Measurements from ENCODE around the gene MBNL1. TPM values are rescaled to one million over a fixed set of nuclear protein-coding genes. Genes with fewer than 3 reads are reported as not detected.
A peak's percentile ranks its signal among the peaks of the same experiment; 100 is the strongest.

MBNL1 gene
- total RNA-seq, 1 donor from 2014 or later: 172 TPM

DNA sequence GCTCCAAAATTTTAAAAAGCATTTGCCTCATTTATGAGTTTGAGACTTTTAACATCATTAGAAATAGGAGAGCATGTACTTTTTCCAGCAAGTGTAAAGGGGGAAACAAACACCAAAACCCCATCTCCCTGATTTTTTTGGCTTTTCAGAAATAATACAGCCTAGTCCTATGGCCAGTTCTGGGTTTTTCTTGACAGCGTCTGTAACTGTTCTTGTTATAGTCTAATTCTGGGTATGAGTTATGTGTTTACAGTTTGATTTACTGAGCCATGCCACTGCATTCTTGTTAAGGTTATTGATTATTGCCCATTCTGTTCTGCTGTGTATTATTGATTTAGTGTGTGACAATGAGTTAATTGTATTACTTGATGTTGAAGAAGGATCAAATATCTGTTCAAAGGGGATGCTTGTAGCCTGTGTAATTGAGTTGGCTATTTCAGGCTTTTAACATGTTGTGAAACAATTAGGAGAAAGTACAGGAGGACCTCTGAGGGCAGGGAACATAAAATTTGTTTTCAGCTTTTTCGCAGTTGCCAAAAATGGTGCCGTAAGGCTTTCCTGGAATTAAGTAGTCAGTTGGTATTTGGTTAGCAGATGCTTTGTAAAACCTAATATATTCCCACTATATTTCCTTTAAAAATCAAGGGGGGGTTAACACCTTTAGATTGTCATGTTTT lies 46.1 kb downstream of the MBNL1 start:
- intact Hi-C loops (cut with micrococcal nuclease): no loop called here
- TF ChIP-seq, protein P1, sequence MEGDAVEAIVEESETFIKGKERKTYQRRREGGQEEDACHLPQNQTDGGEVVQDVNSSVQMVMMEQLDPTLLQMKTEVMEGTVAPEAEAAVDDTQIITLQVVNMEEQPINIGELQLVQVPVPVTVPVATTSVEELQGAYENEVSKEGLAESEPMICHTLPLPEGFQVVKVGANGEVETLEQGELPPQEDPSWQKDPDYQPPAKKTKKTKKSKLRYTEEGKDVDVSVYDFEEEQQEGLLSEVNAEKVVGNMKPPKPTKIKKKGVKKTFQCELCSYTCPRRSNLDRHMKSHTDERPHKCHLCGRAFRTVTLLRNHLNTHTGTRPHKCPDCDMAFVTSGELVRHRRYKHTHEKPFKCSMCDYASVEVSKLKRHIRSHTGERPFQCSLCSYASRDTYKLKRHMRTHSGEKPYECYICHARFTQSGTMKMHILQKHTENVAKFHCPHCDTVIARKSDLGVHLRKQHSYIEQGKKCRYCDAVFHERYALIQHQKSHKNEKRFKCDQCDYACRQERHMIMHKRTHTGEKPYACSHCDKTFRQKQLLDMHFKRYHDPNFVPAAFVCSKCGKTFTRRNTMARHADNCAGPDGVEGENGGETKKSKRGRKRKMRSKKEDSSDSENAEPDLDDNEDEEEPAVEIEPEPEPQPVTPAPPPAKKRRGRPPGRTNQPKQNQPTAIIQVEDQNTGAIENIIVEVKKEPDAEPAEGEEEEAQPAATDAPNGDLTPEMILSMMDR (IDR thresholded peaks at IDR 0.05; ENCODE audit: borderline replicate concordance): no peak
- no peak for DNase-seq
- H3K4me3 ChIP-seq: no peak overlapping the region
- peak overlapping the region; percentile 76 for H3K27ac ChIP-seq (replicated peaks)
- no peaks in the 10 kb centered on the region for H3K27me3 ChIP-seq (ENCODE audit: low read depth)
- H3K36me3 ChIP-seq: no peaks in the 10 kb centered on the region
- H3K9me3 ChIP-seq (replicated peaks): no peaks in the 10 kb centered on the region
- peaks cover 79% of the 10 kb centered on the region for H3K4me1 ChIP-seq

DNA sequence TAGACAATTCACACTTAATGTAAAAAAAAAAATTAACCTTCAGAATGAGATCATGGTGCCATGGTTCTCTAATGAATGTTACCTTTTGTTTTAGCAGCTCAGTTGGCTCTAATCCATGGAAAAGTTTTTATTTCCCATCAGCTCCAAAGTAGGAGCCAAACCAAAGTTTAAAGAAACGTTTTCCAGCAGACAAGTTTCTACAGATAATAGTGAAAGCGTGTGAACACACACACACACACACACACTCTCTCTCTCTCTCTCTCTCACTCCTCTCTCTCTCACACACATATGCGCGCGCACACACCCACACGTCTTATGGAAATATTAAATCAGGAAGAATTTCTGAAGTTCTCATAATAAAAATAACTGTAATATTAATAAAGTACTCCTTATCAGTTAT lies 46.9 kb downstream of the MBNL1 start:
- Histone ChIP-seq H3K27me3 (ENCODE audit: low read depth) (no peaks in the 10 kb centered on the region), H3K4me3 (peak overlapping the region; percentile 2), H3K36me3 (no peaks in the 10 kb centered on the region), H3K9me3 (replicated peaks) (no peaks in the 10 kb centered on the region), H3K4me1 (peaks cover 79% of the 10 kb centered on the region), H3K27ac (replicated peaks) (peak overlapping the region; percentile 76)
- intact Hi-C loops (cut with micrococcal nuclease): no loop called here
- no peak for DNase-seq
- TF ChIP-seq, protein P1 (IDR thresholded peaks at IDR 0.05; ENCODE audit: borderline replicate concordance): no peak

DNA sequence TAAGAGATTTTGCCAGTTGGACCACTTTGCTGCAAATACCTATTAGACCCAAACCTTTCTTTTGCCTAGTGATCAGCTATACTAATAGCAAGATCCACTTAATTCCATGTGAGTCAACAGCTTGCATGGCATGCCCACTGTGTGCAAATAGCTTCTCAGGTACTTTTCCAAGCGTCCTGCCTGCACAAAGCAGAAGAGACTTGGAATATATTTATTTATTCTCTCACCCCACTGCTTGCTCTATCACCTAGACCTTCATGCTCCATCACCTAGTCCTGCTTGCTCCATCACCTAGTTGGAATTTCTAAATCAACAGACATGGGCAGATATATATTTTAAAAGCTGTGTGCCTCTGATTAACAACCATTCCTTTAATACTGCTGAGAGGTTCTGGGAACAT lies 47.6 kb downstream of the MBNL1 start:
- H3K4me1 ChIP-seq: peaks cover 83% of the 10 kb centered on the region
- H3K27ac ChIP-seq (replicated peaks): peak overlapping the region; percentile 76
- intact Hi-C loops (cut with micrococcal nuclease): no loop called here
- no peak for DNase-seq
- TF ChIP-seq, protein P1 (IDR thresholded peaks at IDR 0.05; ENCODE audit: borderline replicate concordance): no peak
- peak overlapping the region; percentile 2 for H3K4me3 ChIP-seq
- no peaks in the 10 kb centered on the region for H3K36me3 ChIP-seq
- no peaks in the 10 kb centered on the region for H3K9me3 ChIP-seq (replicated peaks)
- H3K27me3 ChIP-seq (ENCODE audit: low read depth): no peaks in the 10 kb centered on the region

DNA sequence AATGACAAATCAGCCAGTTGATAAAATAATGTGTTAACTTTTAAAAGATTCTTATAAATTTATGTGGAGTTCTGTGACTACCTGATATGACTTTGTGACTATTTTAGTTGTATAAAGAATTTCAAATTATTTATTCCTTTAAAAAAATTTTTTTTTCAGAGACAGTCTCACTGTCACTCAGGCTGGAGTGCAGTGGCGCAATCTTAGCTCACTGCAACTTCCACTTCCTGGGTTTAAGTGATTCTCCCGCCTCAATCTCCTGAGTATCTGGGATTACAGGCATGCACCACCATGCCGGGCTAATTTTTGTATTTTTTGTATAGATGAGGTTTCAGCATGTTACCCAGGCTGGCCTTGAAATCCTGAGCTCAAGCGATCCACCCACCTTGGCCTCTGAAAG lies 48.5 kb downstream of the MBNL1 start:
- TF ChIP-seq, protein P1 (IDR thresholded peaks at IDR 0.05; ENCODE audit: borderline replicate concordance): no peak
- peak overlapping the region; percentile 9 for H3K4me3 ChIP-seq
- H3K27ac ChIP-seq (replicated peaks): peak overlapping the region; percentile 76
- intact Hi-C loops (cut with micrococcal nuclease): no loop called here
- H3K27me3 ChIP-seq (ENCODE audit: low read depth): no peaks in the 10 kb centered on the region
- H3K9me3 ChIP-seq (replicated peaks): no peaks in the 10 kb centered on the region
- peaks cover 92% of the 10 kb centered on the region for H3K4me1 ChIP-seq
- no peaks in the 10 kb centered on the region for H3K36me3 ChIP-seq
- no peak for DNase-seq

DNA sequence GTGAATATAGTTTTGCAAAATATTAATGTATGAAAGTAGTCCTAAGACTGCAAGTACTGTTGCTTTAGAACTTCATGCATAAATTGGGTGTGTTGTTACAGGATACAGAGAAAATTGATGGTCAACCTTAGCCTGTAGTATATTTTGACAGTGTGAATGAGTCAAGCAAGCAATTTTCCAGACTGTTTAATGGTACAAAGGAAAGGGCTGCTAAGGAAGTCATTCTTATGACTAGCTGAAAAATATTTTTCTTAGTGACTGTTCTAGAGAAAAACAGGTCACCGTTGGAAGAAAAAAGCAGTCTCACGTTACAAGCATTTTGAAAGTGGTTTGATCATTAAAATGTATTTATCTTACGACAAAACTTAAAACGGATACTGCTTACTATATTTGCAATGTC lies 49.2 kb downstream of the MBNL1 start:
- H3K4me3 ChIP-seq: no peak overlapping the region
- intact Hi-C loops (cut with micrococcal nuclease): no loop called here
- no peaks in the 10 kb centered on the region for H3K9me3 ChIP-seq (replicated peaks)
- no peaks in the 10 kb centered on the region for H3K36me3 ChIP-seq
- DNase-seq: no peak
- TF ChIP-seq, protein P1 (IDR thresholded peaks at IDR 0.05; ENCODE audit: borderline replicate concordance): no peak
- no peaks in the 10 kb centered on the region for H3K27me3 ChIP-seq (ENCODE audit: low read depth)
- H3K4me1 ChIP-seq: peaks cover 99% of the 10 kb centered on the region
- H3K27ac ChIP-seq (replicated peaks): peak overlapping the region; percentile 76
